GM18861 (cell line): Measurements from ENCODE around the gene GPR18.
A peak's percentile ranks its signal among the peaks of the same experiment; 100 is the strongest.

Experiments
- ATAC-seq: cut with Tn5 transposase; IDR thresholded peaks from one replicate; pipeline ENCODE4 v1.9.1; 2021; ENCODE audit not compliant: unreplicated experiment

Gene GPR18

GRCh38 chr13:99258210-99258860, at the start of gene GPR18:
Gene GPR18, minus strand, starts transcription at chr13:99258379. Its CDS starts 2,507 bp downstream, at chr13:99255872.
- peak; percentile 91 for ATAC-seq

- no peak for ATAC-seq
Observed at GRCh38 chr13:99307648-99308339, 49.6 kb upstream of the GPR18 start.

- peak; percentile 61 for ATAC-seq
Observed at GRCh38 chr13:99307247-99307646, 49.1 kb upstream of the GPR18 start, which contains the start of gene GPR183. Gene GPR183, minus strand, starts transcription at chr13:99307399. Its CDS starts 11,254 bp downstream, at chr13:99296145.

GRCh38 chr13:99305566-99305965, 47.4 kb upstream of the GPR18 start:
- ATAC-seq, result no peak

GRCh38 chr13:99305158-99305557, 47.0 kb upstream of the GPR18 start:
- ATAC-seq, result no peak

- ATAC-seq, result no peak
Observed at GRCh38 chr13:99304541-99304940, 46.4 kb upstream of the GPR18 start.

- ATAC-seq, result no peak
Observed at GRCh38 chr13:99303863-99304521, 45.8 kb upstream of the GPR18 start.

GRCh38 chr13:99302637-99303505, 44.7 kb upstream of the GPR18 start:
- ATAC-seq, result no peak

GRCh38 chr13:99301913-99302636, 43.9 kb upstream of the GPR18 start:
- no peak for ATAC-seq

GRCh38 chr13:99301056-99301838, 43.1 kb upstream of the GPR18 start:
- ATAC-seq, result no peak

- ATAC-seq, result no peak
Observed at GRCh38 chr13:99299920-99300341, 41.8 kb upstream of the GPR18 start.

- no peak for ATAC-seq
Observed at GRCh38 chr13:99299256-99299919, 41.2 kb upstream of the GPR18 start.

- no peak for ATAC-seq
Observed at GRCh38 chr13:99298056-99298455, 39.9 kb upstream of the GPR18 start.

GRCh38 chr13:99297331-99297730, 39.2 kb upstream of the GPR18 start:
- no peak for ATAC-seq

- ATAC-seq, result peak; percentile 35
Observed at GRCh38 chr13:99296398-99296797, 38.2 kb upstream of the GPR18 start.

GRCh38 chr13:99295488-99296252, 37.5 kb upstream of the GPR18 start:
- ATAC-seq, result no peak

GRCh38 chr13:99294958-99295357, 36.8 kb upstream of the GPR18 start:
- ATAC-seq, result no peak

- no peak for ATAC-seq
Observed at GRCh38 chr13:99294198-99294597, 36.0 kb upstream of the GPR18 start.
